Uterus (tissue), 2 donors: ENCODE results near the gene PKD1L1.

ENCODE experiments used
- POLR2A ChIP-seq, 2 donors: fragments of 450-650 bp; IDR thresholded peaks; one replicate each; pipeline ENCODE4 v1.6.1; 2016; ENCODE audit warnings: antibody characterized with exemption in 2 of 2, mild to moderate bottlenecking in 1 of 2, moderate library complexity in 1 of 2
- TF ChIP-seq, protein P1 (sequence below), 4 experiments: fragments of 200-600 bp in 2 of 4; fragments of 450-650 bp in 2 of 4; sonication (generic) in 2 of 4; IDR thresholded peaks; one replicate each; pipeline ENCODE4 v1.5.1; 2016 to 2019; ENCODE audit warnings: antibody characterized with exemption in 4 of 4, mild to moderate bottlenecking in 2 of 4, moderate library complexity in 1 of 4

DNA sequence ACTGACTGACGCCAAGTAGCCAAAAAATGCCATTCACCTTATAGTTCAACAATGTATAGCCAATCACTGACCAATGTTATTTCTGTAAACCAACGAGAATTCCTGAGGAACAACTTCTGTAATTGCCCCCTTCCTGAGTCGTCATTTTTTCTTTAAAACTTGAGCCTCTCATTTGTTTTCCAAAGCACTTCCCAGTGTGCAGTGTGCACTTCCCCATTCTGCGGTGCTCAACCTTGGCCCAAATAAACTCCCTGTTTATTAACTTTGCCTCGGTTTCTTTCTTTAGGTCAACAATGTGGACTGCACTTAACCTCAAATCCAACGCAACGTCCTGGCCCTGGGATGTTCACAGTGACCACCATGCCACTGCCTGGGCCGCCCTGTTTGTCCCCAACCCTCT lies 15.1 kb downstream of the PKD1L1 start:
- no peak for TF ChIP-seq POLR2A (IDR thresholded peaks at IDR 0.05)
- TF ChIP-seq, protein P1, sequence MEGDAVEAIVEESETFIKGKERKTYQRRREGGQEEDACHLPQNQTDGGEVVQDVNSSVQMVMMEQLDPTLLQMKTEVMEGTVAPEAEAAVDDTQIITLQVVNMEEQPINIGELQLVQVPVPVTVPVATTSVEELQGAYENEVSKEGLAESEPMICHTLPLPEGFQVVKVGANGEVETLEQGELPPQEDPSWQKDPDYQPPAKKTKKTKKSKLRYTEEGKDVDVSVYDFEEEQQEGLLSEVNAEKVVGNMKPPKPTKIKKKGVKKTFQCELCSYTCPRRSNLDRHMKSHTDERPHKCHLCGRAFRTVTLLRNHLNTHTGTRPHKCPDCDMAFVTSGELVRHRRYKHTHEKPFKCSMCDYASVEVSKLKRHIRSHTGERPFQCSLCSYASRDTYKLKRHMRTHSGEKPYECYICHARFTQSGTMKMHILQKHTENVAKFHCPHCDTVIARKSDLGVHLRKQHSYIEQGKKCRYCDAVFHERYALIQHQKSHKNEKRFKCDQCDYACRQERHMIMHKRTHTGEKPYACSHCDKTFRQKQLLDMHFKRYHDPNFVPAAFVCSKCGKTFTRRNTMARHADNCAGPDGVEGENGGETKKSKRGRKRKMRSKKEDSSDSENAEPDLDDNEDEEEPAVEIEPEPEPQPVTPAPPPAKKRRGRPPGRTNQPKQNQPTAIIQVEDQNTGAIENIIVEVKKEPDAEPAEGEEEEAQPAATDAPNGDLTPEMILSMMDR (IDR thresholded peaks at IDR 0.05), result no peak
